DOHH2 (cell line): ENCODE data around the gene RXFP4.

Experiments used
- H3F3A ChIP-seq: fragments of 200-600 bp; sonication (generic), shearing (Covaris generic); 2 replicates; pipeline ENCODE4 v1.6.0; 2016; ENCODE audit warnings: antibody characterized with exemption, mild to moderate bottlenecking; ENCODE audit not compliant: control insufficient read depth, insufficient read depth
- H3K27ac ChIP-seq: fragments of 200-600 bp; sonication (generic); 2 replicates; pipeline ENCODE4 v1.5.1; 2014; ENCODE audit warnings: low read depth, mild to moderate bottlenecking, low read length, moderate library complexity
- H3K27me3 ChIP-seq: fragments of 200-600 bp; sonication (generic); 2 replicates; pipeline ENCODE4 v1.6.1; 2014; ENCODE audit warnings: mild to moderate bottlenecking, low read length, mixed read lengths; ENCODE audit not compliant: control insufficient read depth
- H3K36me3 ChIP-seq: fragments of 200-600 bp; sonication (generic); 2 replicates; pipeline ENCODE4 v1.6.1; 2014; ENCODE audit warnings: mild to moderate bottlenecking, low read length, moderate library complexity, mixed read lengths; ENCODE audit not compliant: control insufficient read depth
- H3K4me1 ChIP-seq: fragments of 200-600 bp; sonication (generic); 2 replicates; pipeline ENCODE4 v1.6.1; 2014; ENCODE audit warnings: mild to moderate bottlenecking, low read length, mixed read lengths; ENCODE audit not compliant: control insufficient read depth
- H3K4me2 ChIP-seq: fragments of 200-600 bp; sonication (generic); 2 replicates; pipeline ENCODE4 v1.6.0; 2014; ENCODE audit warnings: mild to moderate bottlenecking, low read length, moderate library complexity
- H3K4me3 ChIP-seq: fragments of 200-600 bp; sonication (generic); 2 replicates; pipeline ENCODE4 v1.5.1; 2014; ENCODE audit warnings: mild to moderate bottlenecking, low read length, mixed read lengths
- H3K79me2 ChIP-seq: fragments of 200-600 bp; sonication (generic); 2 replicates; pipeline ENCODE4 v1.6.1; 2014; ENCODE audit warnings: mild to moderate bottlenecking, low read length, mixed read lengths; ENCODE audit not compliant: control insufficient read depth
- H3K9me2 ChIP-seq: fragments of 200-600 bp; sonication (generic); replicated peaks from 2 replicates; pipeline ENCODE4 v1.6.1; 2014; ENCODE audit warnings: mild to moderate bottlenecking, low read length, mixed read lengths; ENCODE audit not compliant: control insufficient read depth
- H3K9me3 ChIP-seq: fragments of 200-600 bp; sonication (generic); 2 replicates; pipeline ENCODE4 v1.6.1; 2014; ENCODE audit warnings: antibody characterized with exemption, low read length, mixed read lengths; ENCODE audit not compliant: control insufficient read depth, insufficient read depth
- H4K20me1 ChIP-seq: fragments of 200-600 bp; sonication (generic); 2 replicates; pipeline ENCODE4 v1.6.0; 2014; ENCODE audit warnings: low read depth, mild to moderate bottlenecking, antibody characterized with exemption, low read length, moderate library complexity; ENCODE audit not compliant: control insufficient read depth, insufficient read depth
- EZH2phosphoT487 ChIP-seq: fragments of 200-600 bp; sonication (generic); IDR thresholded peaks from 2 replicates; pipeline ENCODE4 v1.6.1; 2017; ENCODE audit warnings: borderline replicate concordance, mild to moderate bottlenecking, antibody characterized with exemption, low read length, moderate library complexity, mixed read lengths
- TF ChIP-seq, protein P1 (sequence below): fragments of 200-600 bp; sonication (generic); IDR thresholded peaks from one replicate; pipeline ENCODE4 v1.5.1; 2014; ENCODE audit warnings: antibody characterized with exemption, mild to moderate bottlenecking, low read depth, low read length; ENCODE audit not compliant: poor library complexity, severe bottlenecking

RXFP4 gene

DNA sequence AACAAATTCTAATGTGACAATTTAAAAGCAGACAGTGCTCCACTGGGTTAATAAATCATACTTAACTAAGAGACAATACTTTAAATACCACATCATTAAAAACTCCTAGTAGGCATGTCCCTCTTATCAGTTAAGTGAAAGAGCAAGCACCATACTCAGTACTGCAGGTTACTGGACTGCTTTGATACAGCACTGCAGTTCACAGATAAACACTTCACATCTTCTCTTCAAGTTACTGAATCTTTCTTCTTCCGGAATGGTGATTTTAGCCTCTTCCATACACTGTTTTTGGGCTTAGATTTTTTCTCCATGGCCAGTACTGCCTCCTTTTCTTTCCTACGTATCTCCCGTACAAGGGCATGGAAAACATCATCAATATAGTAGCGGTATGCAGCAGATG is 41.3 kb upstream of the RXFP4 start:
- Histone ChIP-seq H3K4me2 (no peak overlapping the region), H3K4me3 (no peak overlapping the region), H3K9me2 (no peaks in the 10 kb centered on the region), H3K79me2 (no peaks in the 10 kb centered on the region), H3K36me3 (peaks cover 60% of the 10 kb centered on the region), H3K9me3 (no peaks in the 10 kb centered on the region), H3F3A (no peaks in the 10 kb centered on the region), H3K27ac (no peak overlapping the region), H3K27me3 (no peaks in the 10 kb centered on the region), H4K20me1 (0 out of 2 replicates have a peak, but pooled peaks cover 2% of the 10 kb centered on the region), H3K4me1 (peaks cover 4% of the 10 kb centered on the region)
- TF ChIP-seq EZH2phosphoT487 = no peak
- TF ChIP-seq, protein P1, sequence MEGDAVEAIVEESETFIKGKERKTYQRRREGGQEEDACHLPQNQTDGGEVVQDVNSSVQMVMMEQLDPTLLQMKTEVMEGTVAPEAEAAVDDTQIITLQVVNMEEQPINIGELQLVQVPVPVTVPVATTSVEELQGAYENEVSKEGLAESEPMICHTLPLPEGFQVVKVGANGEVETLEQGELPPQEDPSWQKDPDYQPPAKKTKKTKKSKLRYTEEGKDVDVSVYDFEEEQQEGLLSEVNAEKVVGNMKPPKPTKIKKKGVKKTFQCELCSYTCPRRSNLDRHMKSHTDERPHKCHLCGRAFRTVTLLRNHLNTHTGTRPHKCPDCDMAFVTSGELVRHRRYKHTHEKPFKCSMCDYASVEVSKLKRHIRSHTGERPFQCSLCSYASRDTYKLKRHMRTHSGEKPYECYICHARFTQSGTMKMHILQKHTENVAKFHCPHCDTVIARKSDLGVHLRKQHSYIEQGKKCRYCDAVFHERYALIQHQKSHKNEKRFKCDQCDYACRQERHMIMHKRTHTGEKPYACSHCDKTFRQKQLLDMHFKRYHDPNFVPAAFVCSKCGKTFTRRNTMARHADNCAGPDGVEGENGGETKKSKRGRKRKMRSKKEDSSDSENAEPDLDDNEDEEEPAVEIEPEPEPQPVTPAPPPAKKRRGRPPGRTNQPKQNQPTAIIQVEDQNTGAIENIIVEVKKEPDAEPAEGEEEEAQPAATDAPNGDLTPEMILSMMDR = no peak

DNA sequence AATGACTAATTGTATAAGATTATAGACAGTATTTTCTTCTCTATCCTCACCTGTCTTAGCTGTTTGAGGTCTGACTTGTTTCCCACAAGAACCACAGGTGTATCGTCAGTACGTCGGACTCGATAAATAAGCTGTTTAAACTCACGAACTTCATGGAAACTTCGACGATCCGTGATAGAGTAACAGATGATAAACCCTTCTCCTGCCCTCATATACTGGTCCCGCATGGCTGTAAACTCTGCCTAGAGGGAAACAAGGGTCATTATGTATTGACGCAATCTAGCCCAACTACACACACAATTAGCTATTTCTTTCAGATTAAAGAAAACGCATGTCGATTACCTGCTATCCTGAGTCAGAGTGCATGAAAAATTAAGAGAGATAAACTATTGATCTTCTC is 37.2 kb upstream of the RXFP4 start:
- Histone ChIP-seq H3K4me1 (no peaks in the 10 kb centered on the region), H3K4me3 (no peak overlapping the region), H3K79me2 (peaks cover under 1% of the 10 kb centered on the region), H3K27ac (no peak overlapping the region), H3K9me3 (no peaks in the 10 kb centered on the region), H4K20me1 (no peaks in the 10 kb centered on the region), H3K36me3 (peaks cover 68% of the 10 kb centered on the region), H3F3A (0 out of 2 replicates have a peak, but pooled peaks cover 3% of the 10 kb centered on the region), H3K4me2 (no peak overlapping the region), H3K27me3 (no peaks in the 10 kb centered on the region), H3K9me2 (no peaks in the 10 kb centered on the region)
- no peak for TF ChIP-seq EZH2phosphoT487
- TF ChIP-seq, protein P1 = no peak

DNA sequence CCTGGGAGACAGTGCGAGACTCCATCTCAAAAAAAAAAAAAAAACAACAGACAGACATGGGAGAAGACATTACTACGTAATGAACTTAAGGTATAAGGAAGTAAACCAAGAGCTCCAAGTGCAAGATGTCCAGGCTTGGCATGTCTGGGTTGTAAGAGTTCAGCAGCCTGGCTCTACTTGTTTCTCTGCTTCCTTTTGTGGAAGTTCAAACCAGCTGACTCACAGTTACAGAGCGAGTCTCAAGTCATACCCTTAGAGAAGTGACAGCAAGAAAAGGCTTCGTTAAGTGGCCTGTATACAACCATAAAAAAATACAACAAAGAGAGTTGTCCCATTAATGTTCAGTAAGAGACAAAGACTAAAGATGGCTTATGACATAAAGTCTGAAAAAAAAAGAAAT is 31.5 kb upstream of the RXFP4 start:
- H3K4me3 ChIP-seq = peak overlapping the region; percentile 85
- no peak overlapping the region for H3K27ac ChIP-seq
- H3K9me3 ChIP-seq = no peaks in the 10 kb centered on the region
- peaks cover 80% of the 10 kb centered on the region for H3K36me3 ChIP-seq
- TF ChIP-seq, protein P1 = no peak
- no peak for TF ChIP-seq EZH2phosphoT487
- peaks cover 39% of the 10 kb centered on the region for H3F3A ChIP-seq
- H4K20me1 ChIP-seq = no peaks in the 10 kb centered on the region
- H3K9me2 ChIP-seq = no peaks in the 10 kb centered on the region
- H3K4me2 ChIP-seq = peak overlapping the region; percentile 95
- H3K79me2 ChIP-seq = peaks cover 19% of the 10 kb centered on the region
- no peaks in the 10 kb centered on the region for H3K27me3 ChIP-seq
- peaks cover 20% of the 10 kb centered on the region for H3K4me1 ChIP-seq
